Measurements from ENCODE around the gene NET1. TPM values are rescaled to one million over a fixed set of nuclear protein-coding genes. Genes with fewer than 3 reads are reported as not detected.

The NET1 gene
- total and polyA plus RNA-seq, 2 donors (not counting 3 experiments of a cell fraction or from before 2014, with no cell fraction given), result 14.4 to 46.3 TPM

GRCh38 chr10:5488272-5489161 is 76.2 kb downstream of the NET1 start:
- Histone ChIP-seq H3K27ac (ENCODE audit: insufficient read depth, low read depth, low read length) (no peak overlapping the region), H3K79me2 (ENCODE audit: control insufficient read depth, insufficient read depth, low read length) (no peaks in the 10 kb centered on the region), H4K20me1 (replicated peaks; ENCODE audit: control insufficient read depth, extremely low read depth, insufficient read depth, low read length) (no peaks in the 10 kb centered on the region), H3K9ac (replicated peaks; ENCODE audit: extremely low read depth, insufficient read depth, low read length) (no peak overlapping the region), H3K9me1 (replicated peaks; ENCODE audit: control insufficient read depth, extremely low read depth, insufficient read depth, low read length) (no peaks in the 10 kb centered on the region), H3K9me3 (replicated peaks; ENCODE audit: control insufficient read depth, insufficient read depth, low read length) (no peaks in the 10 kb centered on the region), H3K4me2 (ENCODE audit: insufficient read depth, low read length) (no peak overlapping the region), H3K36me3 (ENCODE audit: control insufficient read depth in 2 of 2, extremely low read depth in 1 of 2, insufficient read depth in 2 of 2, low read length in 2 of 2) (no peaks in the 10 kb centered on the region), H3K4me1 (ENCODE audit: control insufficient read depth, extremely low read depth, insufficient read depth, low read length) (no peaks in the 10 kb centered on the region), H3K27me3 (ENCODE audit: control insufficient read depth in 2 of 2, insufficient read depth in 2 of 2, low read length in 2 of 2) (no peaks in the 10 kb centered on the region), H3K4me3 (replicated peaks in 1 of 3; ENCODE audit: insufficient read depth in 1 of 3, low read depth in 1 of 3, low read length in 3 of 3) (no peak overlapping the region), H2AFZ (ENCODE audit: low read depth, low read length) (no peak overlapping the region)
- intact Hi-C loops (cut with micrococcal nuclease), result no loop called here
- dilution Hi-C loops (cut with MboI; ENCODE audit: extremely low pct_ligation_motif_present, low sequenced_read_pairs), result no loop called here
- CTCF ChIA-PET, result interaction anchor here (2.1 kb wide), 1 partner anchor 135 kb away, joined by 7 read pairs; no protein-coding TSS in a partner anchor
- TF ChIP-seq EZH2 (IDR thresholded peaks at IDR 0.05; ENCODE audit: borderline replicate concordance, low read depth, low read length, severe bottlenecking) (no peak), MYC (IDR thresholded peaks at IDR 0.05; ENCODE audit: low read depth, low read length) (no peak), GATA2 (IDR thresholded peaks at IDR 0.05; ENCODE audit: insufficient read depth, insufficient read length, low read depth, low read length) (no peak), POLR2A (IDR thresholded peaks at IDR 0.05; ENCODE audit: low read depth, low read length) (no peak), JUN (IDR thresholded peaks at IDR 0.05; ENCODE audit: borderline replicate concordance, insufficient read depth, insufficient read length, low read depth) (no peak), FOS (IDR thresholded peaks at IDR 0.05; ENCODE audit: borderline replicate concordance, insufficient read depth, low read length) (no peak), MAX (IDR thresholded peaks at IDR 0.05; ENCODE audit: insufficient read depth, insufficient read length) (no peak), POLR2AphosphoS5 (IDR thresholded peaks at IDR 0.05; ENCODE audit: insufficient read depth, low read depth, low read length) (no peak)
- TF ChIP-seq, protein P1, sequence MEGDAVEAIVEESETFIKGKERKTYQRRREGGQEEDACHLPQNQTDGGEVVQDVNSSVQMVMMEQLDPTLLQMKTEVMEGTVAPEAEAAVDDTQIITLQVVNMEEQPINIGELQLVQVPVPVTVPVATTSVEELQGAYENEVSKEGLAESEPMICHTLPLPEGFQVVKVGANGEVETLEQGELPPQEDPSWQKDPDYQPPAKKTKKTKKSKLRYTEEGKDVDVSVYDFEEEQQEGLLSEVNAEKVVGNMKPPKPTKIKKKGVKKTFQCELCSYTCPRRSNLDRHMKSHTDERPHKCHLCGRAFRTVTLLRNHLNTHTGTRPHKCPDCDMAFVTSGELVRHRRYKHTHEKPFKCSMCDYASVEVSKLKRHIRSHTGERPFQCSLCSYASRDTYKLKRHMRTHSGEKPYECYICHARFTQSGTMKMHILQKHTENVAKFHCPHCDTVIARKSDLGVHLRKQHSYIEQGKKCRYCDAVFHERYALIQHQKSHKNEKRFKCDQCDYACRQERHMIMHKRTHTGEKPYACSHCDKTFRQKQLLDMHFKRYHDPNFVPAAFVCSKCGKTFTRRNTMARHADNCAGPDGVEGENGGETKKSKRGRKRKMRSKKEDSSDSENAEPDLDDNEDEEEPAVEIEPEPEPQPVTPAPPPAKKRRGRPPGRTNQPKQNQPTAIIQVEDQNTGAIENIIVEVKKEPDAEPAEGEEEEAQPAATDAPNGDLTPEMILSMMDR (IDR thresholded peaks at IDR 0.05; ENCODE audit: extremely low read depth in 1 of 2, insufficient read depth in 1 of 2, low read depth in 1 of 2, low read length in 2 of 2), result no peak
- FAIRE-seq (no peak), DNase-seq (ENCODE audit: low read depth, low spot score) (no peak)
- POLR2A ChIA-PET, result no interaction called here
- no TSS peak for BruUV-seq (replicated peaks)
